Endodermal cell (in vitro differentiated cells): ENCODE measurements around the gene MAB21L1. TPM values are rescaled to one million over a fixed set of nuclear protein-coding genes. Genes with fewer than 3 reads are reported as not detected.
A peak's percentile ranks its signal among the peaks of the same experiment; 100 is the strongest.

Experiments used
- DNase-seq: peaks from one replicate; pipeline ENCODE4 v3.0.0-alpha.2; 2017
- H3K27ac ChIP-seq: 2 replicates; pipeline ENCODE4 v1.5.1; 2013; ENCODE audit warnings: mild to moderate bottlenecking, low read depth, low read length, moderate library complexity
- H3K27me3 ChIP-seq: 2 replicates; pipeline ENCODE4 v1.6.1; 2013; ENCODE audit warnings: mild to moderate bottlenecking, low read length, moderate library complexity; ENCODE audit not compliant: insufficient read depth, control insufficient read depth, poor library complexity, severe bottlenecking
- H3K36me3 ChIP-seq: 2 replicates; pipeline ENCODE4 v1.7.0; 2013; ENCODE audit warnings: mild to moderate bottlenecking, low read length, moderate library complexity; ENCODE audit not compliant: control insufficient read depth, insufficient read depth
- H3K4me1 ChIP-seq: one replicate; pipeline ENCODE4 v1.7.0; 2013; ENCODE audit warnings: low read length; ENCODE audit not compliant: control insufficient read depth, insufficient read depth
- H3K4me3 ChIP-seq: 2 replicates; pipeline ENCODE4 v1.5.1; 2013; ENCODE audit warnings: mild to moderate bottlenecking, low read length, moderate library complexity
- H3K9ac ChIP-seq: 2 replicates; pipeline ENCODE4 v1.6.1; 2013; ENCODE audit warnings: mild to moderate bottlenecking, low read length, moderate library complexity; ENCODE audit not compliant: poor library complexity, severe bottlenecking; ENCODE audit errors: extremely low read depth
- H3K9me3 ChIP-seq: 2 replicates; pipeline ENCODE4 v1.6.1; 2013; ENCODE audit warnings: mild to moderate bottlenecking, low read length, moderate library complexity; ENCODE audit not compliant: control insufficient read depth
- H3K27ac Mint-ChIP-seq: 2 replicates; pipeline ENCODE4 v1.8.0; 2020; ENCODE audit warnings: mixed read lengths
- H3K27me3 Mint-ChIP-seq: 2 replicates; pipeline ENCODE4 v1.8.0; 2021; ENCODE audit warnings: mild to moderate bottlenecking, mixed read lengths; ENCODE audit not compliant: insufficient read depth
- H3K36me3 Mint-ChIP-seq: 2 replicates; pipeline ENCODE4 v1.8.0; 2020; ENCODE audit warnings: low read depth, mixed read lengths
- H3K4me1 Mint-ChIP-seq: 2 replicates; pipeline ENCODE4 v1.8.0; 2020; ENCODE audit warnings: mixed read lengths
- H3K4me3 Mint-ChIP-seq: 2 replicates; pipeline ENCODE4 v1.8.0; 2020; ENCODE audit warnings: mild to moderate bottlenecking, moderate library complexity, mixed read lengths
- H3K9me3 Mint-ChIP-seq: 2 replicates; pipeline ENCODE4 v1.8.0; 2020; ENCODE audit warnings: mild to moderate bottlenecking, mixed read lengths
- CTCF ChIP-seq: fragments of 200-600 bp; sonication (generic); conservative IDR thresholded peaks from 2 replicates; pipeline ENCODE4 v1.5.0; 2021; ENCODE audit warnings: antibody characterized with exemption, mild to moderate bottlenecking
- WGBS, 2 experiments: methylation state at CpG; one replicate each; pipeline versions ENCODE4 v1.1.5 to v1.1.7; 2013; ENCODE audit warnings: missing lambda C conversion rate in 2 of 2, mixed read lengths in 1 of 2; ENCODE audit not compliant: insufficient coverage in 1 of 2, insufficient read length in 1 of 2; 5-methylcytosine and 5-hydroxymethylcytosine counted together
- total RNA-seq, 2 donors: library from RNA; stranded (reverse); fragmentation: NEBNext Ultra II Directional in 1 of 2; extraction: Animal tissue kit (Norgen Biotek cat#: 25700) in 1 of 2; gene quantifications; 2 replicates in 1 of 2; 3 replicates in 1 of 2; pipeline ENCODE4 v1.2.1, GENCODE V29; 2021

Gene MAB21L1
- total RNA-seq, 2 donors from 2014 or later, result 0.09 TPM; not detected in 1

GRCh38 chr13:35502456-35502855, 26.0 kb upstream of the MAB21L1 start:
- no peaks in the 10 kb centered on the region for H3K9me3 Mint-ChIP-seq
- no peak for DNase-seq
- WGBS, 2 experiments, result 64% methylated on average over 3 of the region's 3 CpGs; no CpG with 5 or more reads in 1 of the 2 experiments
- no peak overlapping the region for H3K27ac Mint-ChIP-seq
- TF ChIP-seq CTCF, result no peak
- H3K36me3 Mint-ChIP-seq, result no peaks in the 10 kb centered on the region
- H3K4me1 ChIP-seq, result peaks cover 3% of the 10 kb centered on the region
- no peaks in the 10 kb centered on the region for H3K9me3 ChIP-seq
- no peak overlapping the region for H3K4me3 ChIP-seq
- H3K27me3 Mint-ChIP-seq, result no peaks in the 10 kb centered on the region
- H3K9ac ChIP-seq, result no peak overlapping the region
- no peaks in the 10 kb centered on the region for H3K27me3 ChIP-seq
- H3K4me3 Mint-ChIP-seq, result no peak overlapping the region
- no peaks in the 10 kb centered on the region for H3K36me3 ChIP-seq
- H3K4me1 Mint-ChIP-seq, result peaks cover 3% of the 10 kb centered on the region
- no peak overlapping the region for H3K27ac ChIP-seq

DNA sequence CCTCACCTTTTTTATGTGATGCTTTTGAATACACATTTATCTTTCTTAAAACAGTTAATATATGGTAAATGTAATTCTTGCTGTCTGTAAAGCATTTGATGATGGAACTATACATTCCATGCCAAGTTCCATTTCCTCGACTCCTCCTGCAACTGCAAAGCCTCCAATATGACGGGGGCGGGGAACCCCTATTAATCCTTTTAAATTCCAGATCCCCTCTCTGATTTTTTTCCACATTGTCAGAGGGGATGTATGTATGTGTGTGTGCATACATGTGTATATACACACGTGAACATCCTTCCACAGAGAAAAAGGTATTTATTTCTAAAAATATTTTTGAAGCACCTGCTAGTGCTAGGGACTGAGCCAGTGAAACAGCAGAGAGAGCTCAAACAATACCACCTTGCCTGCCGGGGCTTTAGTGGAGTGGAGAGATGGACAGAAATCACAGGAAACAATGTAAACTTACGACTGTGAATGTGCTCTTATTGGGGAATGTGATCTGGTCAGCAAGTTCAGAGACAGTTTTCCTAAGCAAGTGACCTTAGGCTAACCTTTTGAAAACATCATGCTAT, 25.3 kb upstream of the MAB21L1 start:
- Mint-ChIP-seq H3K9me3 (no peaks in the 10 kb centered on the region), H3K27me3 (no peaks in the 10 kb centered on the region), H3K4me1 (peaks cover 3% of the 10 kb centered on the region), H3K36me3 (no peaks in the 10 kb centered on the region), H3K27ac (no peak overlapping the region), H3K4me3 (no peak overlapping the region)
- 88 to 98% methylated on average over 2 to 4 of the region's 6 CpGs for WGBS, 2 experiments
- no peak for TF ChIP-seq CTCF
- Histone ChIP-seq H3K27ac (no peak overlapping the region), H3K9me3 (no peaks in the 10 kb centered on the region), H3K36me3 (no peaks in the 10 kb centered on the region), H3K4me1 (peaks cover 3% of the 10 kb centered on the region), H3K9ac (no peak overlapping the region), H3K27me3 (no peaks in the 10 kb centered on the region), H3K4me3 (no peak overlapping the region)
- DNase-seq, result no peak

DNA sequence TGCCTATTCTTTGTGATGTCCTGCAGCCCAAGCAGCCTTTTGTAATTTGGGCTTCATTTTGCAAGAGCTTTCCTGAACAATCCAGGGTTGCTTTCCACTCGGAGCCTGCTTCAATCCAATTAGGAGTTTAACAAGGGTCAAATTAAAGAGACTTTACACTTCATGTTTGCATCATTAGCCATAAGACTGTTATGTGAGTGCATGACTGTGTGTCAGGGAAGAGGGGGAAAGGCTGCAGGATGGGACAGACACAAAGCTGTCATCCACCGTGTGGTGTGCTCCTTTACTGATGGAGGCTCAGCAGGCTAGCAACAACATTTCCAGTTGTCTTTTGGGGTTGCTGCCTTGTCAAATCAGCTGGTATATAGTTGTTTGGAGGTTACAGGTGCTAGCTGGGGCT, 23.7 kb upstream of the MAB21L1 start:
- Mint-ChIP-seq H3K4me3 (no peak overlapping the region), H3K9me3 (no peaks in the 10 kb centered on the region), H3K27me3 (no peaks in the 10 kb centered on the region), H3K27ac (no peak overlapping the region), H3K4me1 (peaks cover 3% of the 10 kb centered on the region), H3K36me3 (no peaks in the 10 kb centered on the region)
- Histone ChIP-seq H3K36me3 (no peaks in the 10 kb centered on the region), H3K27me3 (no peaks in the 10 kb centered on the region), H3K27ac (peak overlapping the region; percentile 85), H3K4me1 (peaks cover 3% of the 10 kb centered on the region), H3K9ac (no peak overlapping the region), H3K4me3 (no peak overlapping the region), H3K9me3 (no peaks in the 10 kb centered on the region)
- no peak for TF ChIP-seq CTCF
- WGBS, 2 experiments, result 61% methylated on average over 2 of the region's 2 CpGs; no CpG with 5 or more reads in 1 of the 2 experiments
- no peak for DNase-seq
